K562 (cell line): ENCODE measurements around the gene DBF4B. TPM values are rescaled to one million over a fixed set of nuclear protein-coding genes. Genes with fewer than 3 reads are reported as not detected.

Experiments used
- IRF1 ChIP-seq: sonication (generic); formaldehyde crosslinking; IDR thresholded peaks from 2 replicates; pipeline ENCODE4 v1.8.0; 2022; ENCODE audit warnings: missing genetic modification reagents, mild to moderate bottlenecking, borderline replicate concordance
- KAT8 ChIP-seq: fragments of 450-650 bp; IDR thresholded peaks from 2 replicates; pipeline ENCODE4 v1.6.1; 2016; ENCODE audit warnings: low read depth, mild to moderate bottlenecking
- MBD1 ChIP-seq: fragments of 250-450 bp; sonication (Bioruptor Pico); IDR thresholded peaks from 2 replicates; pipeline ENCODE4 v1.8.0; 2022; ENCODE audit warnings: inconsistent platforms
- NFATC3 ChIP-seq: fragments of 450-650 bp; IDR thresholded peaks from 2 replicates; pipeline ENCODE4 v1.6.1; 2017; ENCODE audit warnings: mild to moderate bottlenecking
- PTTG1 ChIP-seq: fragments of 450-650 bp; IDR thresholded peaks from 2 replicates; pipeline ENCODE4 v1.6.1; 2016; ENCODE audit warnings: low read depth, mild to moderate bottlenecking, missing genetic modification characterization, missing compliant biosample characterization
- ZBTB40 ChIP-seq, 2 experiments: fragments of 450-650 bp in 1 of 2; sonication (generic) in 1 of 2; formaldehyde crosslinking in 1 of 2; IDR thresholded peaks; 2 replicates each; pipeline versions ENCODE4 v1.7.1 to v1.9.0; 2016 to 2022; ENCODE audit warnings: inconsistent platforms in 1 of 2, mild to moderate bottlenecking in 1 of 2, missing genetic modification reagents in 1 of 2
- polyA plus RNA-seq, 8 experiments: library from polyadenylated mRNA; depleted of rRNA in 4 of 8; stranded (reverse) in 5 of 8; unstranded in 3 of 8; fragments of >200 nt; fragmentation: Nextera tagmentation in 2 of 8; fragmentation: Illumina TruSeq in 1 of 8; extraction: Ambion mirVana in 2 of 8; extraction: Trizol in 1 of 8; gene quantifications; 2 replicates each; pipeline versions ENCODE4 v1.2.1 to v1.2.3, GENCODE V29; 2011 to 2014; ENCODE audit warnings: inconsistent platforms in 1 of 8, missing spikeins in 1 of 8
- total RNA-seq, 7 experiments: library from RNA; depleted of rRNA in 6 of 7; stranded (reverse); fragments of >200 nt in 6 of 7; fragmentation: Illumina TruSeq in 2 of 7; extraction: Trizol in 2 of 7; gene quantifications; 2 replicates each; pipeline versions ENCODE4 v1.2.1 to v1.2.3, GENCODE V29; 2011 to 2021; ENCODE audit warnings: low replicate concordance in 1 of 7

DBF4B gene
- total and polyA plus RNA-seq, 9 of the 15 experiments (the other 6 are each of a cell fraction or from before 2014, with no cell fraction given): 2.5 to 26.9 (median 14.6) TPM

- TF ChIP-seq NFATC3: 0 out of 2 replicates have a peak, but pooled peaks have one; percentile 1
- TF ChIP-seq KAT8: no peak
- peak; percentile 65; the same call in 1 of the 2 replicates for TF ChIP-seq ZBTB40 (IDR thresholded peaks at IDR 0.05)
- no peak for TF ChIP-seq ZBTB40 (CRISPR knock-in tag; IDR thresholded peaks at IDR 0.05)
- TF ChIP-seq MBD1 (CRISPR knock-in tag): no peak
- TF ChIP-seq IRF1: no peak
- TF ChIP-seq PTTG1: no peak
Observed at GRCh38 chr17:44708401-44709263, at the start of gene DBF4B (continued).
